ENCODE results near the gene MUSTN1. TPM values are rescaled to one million over a fixed set of nuclear protein-coding genes. Genes with fewer than 3 reads are reported as not detected.
A peak's percentile ranks its signal among the peaks of the same experiment; 100 is the strongest.

The MUSTN1 gene
- polyA plus RNA-seq, 6 donors from 2014 or later, result 0.76 TPM; not detected in 5

DNA sequence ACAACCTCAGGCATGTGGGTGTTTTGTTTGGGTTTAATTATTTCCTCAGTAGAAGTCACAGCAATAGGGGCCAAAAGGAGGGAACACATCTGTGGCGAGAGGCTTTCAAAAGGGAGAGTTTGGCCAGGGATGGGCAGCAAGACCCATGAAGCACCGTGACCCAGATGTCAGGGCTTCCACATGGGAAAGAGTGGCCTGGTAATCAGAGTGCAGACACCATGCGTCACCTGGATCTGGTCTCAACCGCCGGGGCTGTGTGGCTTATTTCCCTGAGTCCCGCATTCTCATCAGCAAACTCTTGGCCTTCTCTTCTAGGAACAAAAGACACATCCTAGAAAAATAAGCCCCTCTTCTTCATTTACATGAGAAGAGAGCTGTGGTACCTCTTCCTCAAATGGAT is 12.4 kb upstream of the MUSTN1 start:
- H3K9me3 Mint-ChIP-seq, result peaks cover 0 to 2% (median 0%) of the 10 kb centered on the region in 7 donors
- ATAC-seq (ENCODE audit: low read depth in 2 of 2) (no peak), DNase-seq (no peak)
- peaks cover 0 to 5% (median 3%) of the 10 kb centered on the region in 3 donors for H3K4me1 Mint-ChIP-seq
- no peak overlapping the region for H3K4me3 Mint-ChIP-seq
- H3K27me3 Mint-ChIP-seq, result no peaks in the 10 kb centered on the region
- peak overlapping the region in 1 of 6 donors; percentile 18 for H3K27ac Mint-ChIP-seq
- H3K36me3 Mint-ChIP-seq, result peaks cover 0 to 6% of the 10 kb centered on the region in 2 donors

- no peaks in the 10 kb centered on the region for H3K27me3 Mint-ChIP-seq
- ATAC-seq (ENCODE audit: low read depth in 2 of 2) (no peak), DNase-seq (no peak)
- H3K27ac Mint-ChIP-seq, result peak overlapping the region in 3 of 6 donors; percentile 50 to 69 (median 65)
- peaks cover 0 to 2% (median 0%) of the 10 kb centered on the region in 7 donors for H3K9me3 Mint-ChIP-seq
- H3K4me1 Mint-ChIP-seq, result peaks cover 0 to 5% (median 3%) of the 10 kb centered on the region in 3 donors
- no peak overlapping the region for H3K4me3 Mint-ChIP-seq
- H3K36me3 Mint-ChIP-seq, result peaks cover 0 to 14% of the 10 kb centered on the region in 2 donors
Observed at GRCh38 chr3:52846432-52846965, 11.7 kb upstream of the MUSTN1 start.

DNA sequence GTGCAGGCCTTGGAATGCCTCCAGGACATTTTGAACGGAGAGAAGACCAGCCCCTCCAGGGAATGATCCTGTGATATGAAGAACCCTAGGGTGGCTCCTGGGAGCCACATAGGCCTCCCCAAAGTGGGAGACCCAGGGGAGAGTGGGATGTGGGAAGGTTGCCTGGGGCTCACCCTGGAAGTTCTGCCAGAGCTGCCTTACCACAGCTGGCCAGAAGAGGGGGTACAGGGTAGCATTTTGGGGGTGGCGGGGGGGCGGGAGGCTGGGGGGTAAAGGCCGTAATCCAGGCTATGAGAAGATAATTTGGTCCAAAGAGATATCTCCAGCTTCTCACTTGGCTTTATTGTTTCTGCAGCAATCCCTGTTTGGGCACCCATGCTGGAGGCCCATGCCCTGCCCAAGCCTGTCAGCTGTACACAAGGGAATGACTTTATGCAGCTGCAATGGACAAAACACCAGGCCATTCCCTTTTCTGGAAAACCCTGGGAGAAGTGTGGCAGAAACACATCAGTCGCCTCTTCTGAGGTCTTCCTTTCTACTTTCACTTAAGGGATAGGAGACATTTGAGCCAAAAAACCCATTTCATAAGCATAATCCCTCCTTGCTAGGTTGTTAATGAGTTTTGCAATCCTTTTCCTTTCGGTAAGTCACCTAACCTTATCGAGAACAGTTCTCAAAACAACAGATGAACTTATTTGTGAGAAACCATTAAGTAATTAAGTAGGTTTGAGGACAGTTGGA is 11.0 kb upstream of the MUSTN1 start:
- peak; percentile 11 for DNase-seq
- ATAC-seq (ENCODE audit: low read depth in 2 of 2), result peak in 1 of 2 donors; percentile 30
- H3K9me3 Mint-ChIP-seq, result peaks cover 0 to 2% (median 0%) of the 10 kb centered on the region in 7 donors
- H3K27me3 Mint-ChIP-seq, result no peaks in the 10 kb centered on the region
- H3K36me3 Mint-ChIP-seq, result peaks cover 0 to 18% of the 10 kb centered on the region in 2 donors
- peaks cover 0 to 5% (median 3%) of the 10 kb centered on the region in 3 donors for H3K4me1 Mint-ChIP-seq
- H3K4me3 Mint-ChIP-seq, result no peak overlapping the region
- peak overlapping the region in 2 of 6 donors; percentile 56 to 65 for H3K27ac Mint-ChIP-seq

DNA sequence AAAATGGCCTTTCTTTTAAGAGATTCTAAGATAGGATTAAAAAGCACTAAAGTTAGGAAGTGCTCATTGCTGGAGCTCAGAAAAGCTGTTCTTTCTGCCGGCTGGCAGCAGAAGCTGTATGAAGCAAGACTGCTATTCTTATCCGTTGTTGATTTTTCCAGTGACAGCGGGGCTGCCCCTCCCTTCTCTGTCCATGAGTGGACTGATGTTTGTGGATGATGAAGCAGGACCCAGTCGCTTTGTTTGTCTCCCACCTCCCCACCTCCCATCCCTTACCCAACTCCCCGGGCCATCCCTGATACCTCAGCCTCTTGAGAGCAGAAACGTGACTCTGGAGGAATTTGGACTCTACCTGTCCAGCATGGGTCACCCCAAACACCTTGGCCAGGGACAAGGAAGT is 10.3 kb upstream of the MUSTN1 start:
- Mint-ChIP-seq H3K27me3 (no peaks in the 10 kb centered on the region), H3K36me3 (peaks cover 0 to 22% of the 10 kb centered on the region in 2 donors), H3K9me3 (peaks cover 0 to 2% (median 0%) of the 10 kb centered on the region in 7 donors), H3K4me3 (no peak overlapping the region), H3K27ac (no peak overlapping the region), H3K4me1 (peaks cover 0 to 5% (median 3%) of the 10 kb centered on the region in 3 donors)
- DNase-seq, result no peak
- ATAC-seq (ENCODE audit: low read depth in 2 of 2), result no peak

- H3K36me3 Mint-ChIP-seq, result peaks cover 0 to 26% of the 10 kb centered on the region in 2 donors
- no peaks in the 10 kb centered on the region for H3K27me3 Mint-ChIP-seq
- H3K27ac Mint-ChIP-seq, result peak overlapping the region in 1 of 6 donors; percentile 90
Observed at GRCh38 chr3:52844290-52844975, 9.6 kb upstream of the MUSTN1 start.

DNA sequence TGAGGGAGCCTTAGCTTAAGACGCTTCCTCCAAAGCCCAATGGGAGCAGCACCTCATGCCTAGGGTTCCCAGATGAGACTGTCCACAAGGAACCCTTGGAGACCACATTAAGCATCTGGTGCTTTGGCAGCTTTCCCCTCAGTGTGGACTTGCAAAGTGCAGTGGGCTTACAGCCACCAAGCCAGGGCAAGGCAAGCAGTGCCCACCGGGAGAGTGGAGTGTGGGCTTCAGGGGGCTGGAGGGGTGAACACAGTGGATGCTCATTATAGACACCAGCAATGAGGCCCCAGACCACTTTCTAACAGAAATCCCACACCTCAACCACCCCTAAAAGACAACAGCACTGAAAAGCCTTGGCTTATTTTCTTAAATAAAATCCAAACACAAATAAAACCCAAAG is 9.1 kb upstream of the MUSTN1 start:
- H3K27ac Mint-ChIP-seq, result no peak overlapping the region
- no peak for ATAC-seq (ENCODE audit: low read depth in 2 of 2)
- no peak overlapping the region for H3K4me3 Mint-ChIP-seq
- DNase-seq, result no peak
- H3K9me3 Mint-ChIP-seq, result peaks cover 0 to 2% (median 0%) of the 10 kb centered on the region in 7 donors
- no peaks in the 10 kb centered on the region for H3K27me3 Mint-ChIP-seq
- peaks cover 0 to 7% (median 3%) of the 10 kb centered on the region in 3 donors for H3K4me1 Mint-ChIP-seq
- H3K36me3 Mint-ChIP-seq, result peaks cover 0 to 26% of the 10 kb centered on the region in 2 donors

More at GRCh38 chr3:52844290-52844975, 9.6 kb upstream of the MUSTN1 start:
- DNase-seq (no peak), ATAC-seq (ENCODE audit: low read depth in 2 of 2) (no peak)
- Mint-ChIP-seq H3K4me3 (peak overlapping the region in 2 of 8 donors; percentile 29 to 30), H3K4me1 (peaks cover 0 to 5% (median 3%) of the 10 kb centered on the region in 3 donors), H3K9me3 (peaks cover 0 to 2% (median 0%) of the 10 kb centered on the region in 7 donors)

DNA sequence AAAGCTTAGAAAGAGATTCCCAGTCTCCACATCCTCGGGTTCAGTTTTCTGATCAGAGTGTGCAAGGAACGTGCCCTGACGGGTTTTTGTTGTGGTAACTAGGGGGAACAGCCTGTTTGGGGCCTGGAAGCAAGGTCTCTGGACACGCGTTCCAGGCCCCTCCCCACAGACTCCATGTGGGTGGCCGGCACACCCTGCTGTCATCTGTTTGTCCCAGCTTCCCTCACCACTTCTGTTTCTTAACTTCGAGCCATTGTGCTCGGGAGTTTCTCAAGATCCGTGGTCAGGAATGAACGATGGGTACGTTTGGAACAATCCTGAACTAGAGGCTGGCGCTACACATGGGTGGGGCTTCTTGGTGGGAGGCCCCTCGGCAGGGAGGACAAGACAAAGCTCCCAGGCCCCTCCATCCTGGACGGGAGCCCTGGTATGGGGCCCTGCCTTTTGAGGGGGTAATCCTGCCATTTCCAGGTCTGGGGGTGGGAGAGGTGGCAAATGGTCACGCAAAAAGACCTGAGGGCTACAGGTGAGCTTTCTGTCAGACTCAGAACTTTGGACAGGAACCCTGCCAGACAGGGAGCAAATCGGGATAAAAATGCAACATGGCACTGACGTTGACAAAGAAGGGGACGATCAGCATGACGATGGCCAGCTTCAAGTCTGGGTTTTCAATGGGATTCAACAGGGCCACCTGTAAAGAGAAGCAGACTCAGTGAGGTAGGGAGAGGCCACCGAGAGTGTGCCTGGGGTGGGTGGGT is 8.5 kb upstream of the MUSTN1 start:
- Mint-ChIP-seq H3K27ac (peak overlapping the region in 1 of 6 donors; percentile 64), H3K9me3 (peaks cover 0 to 2% (median 0%) of the 10 kb centered on the region in 7 donors), H3K4me3 (peak overlapping the region in 1 of 8 donors; percentile 29), H3K4me1 (peaks cover 0 to 10% (median 3%) of the 10 kb centered on the region in 3 donors), H3K27me3 (no peaks in the 10 kb centered on the region), H3K36me3 (peaks cover 0 to 26% of the 10 kb centered on the region in 2 donors)
- no peak for ATAC-seq (ENCODE audit: low read depth in 2 of 2)
- no peak for DNase-seq

DNA sequence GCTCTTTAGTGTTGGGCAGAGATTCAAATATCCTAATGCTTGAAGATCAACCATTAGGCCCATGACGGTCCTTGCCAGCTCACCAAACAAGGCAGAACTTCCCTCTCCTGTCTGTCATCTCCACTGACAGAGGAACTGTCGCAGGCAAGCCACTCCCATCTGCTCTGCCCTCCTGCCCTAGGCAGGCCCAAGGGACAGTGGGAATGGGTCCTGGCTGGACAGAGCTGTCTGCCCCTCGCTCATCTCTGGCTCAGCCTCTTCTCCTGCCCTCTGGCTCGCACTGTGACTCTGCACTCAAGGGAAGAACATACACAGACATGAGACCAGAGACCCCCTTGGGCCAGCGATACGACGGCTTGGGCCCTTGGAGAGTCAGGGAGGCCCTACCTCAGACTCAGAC is 7.6 kb upstream of the MUSTN1 start:
- peaks cover 3 to 26% of the 10 kb centered on the region in 2 donors for H3K36me3 Mint-ChIP-seq
- peak overlapping the region in 1 of 6 donors; percentile 53 for H3K27ac Mint-ChIP-seq
- H3K4me3 Mint-ChIP-seq, result no peak overlapping the region
- ATAC-seq (ENCODE audit: low read depth in 2 of 2), result no peak
- H3K9me3 Mint-ChIP-seq, result peaks cover 0 to 2% (median 0%) of the 10 kb centered on the region in 7 donors
- H3K4me1 Mint-ChIP-seq, result peaks cover 0 to 10% (median 3%) of the 10 kb centered on the region in 3 donors
- no peak for DNase-seq
- no peaks in the 10 kb centered on the region for H3K27me3 Mint-ChIP-seq

DNA sequence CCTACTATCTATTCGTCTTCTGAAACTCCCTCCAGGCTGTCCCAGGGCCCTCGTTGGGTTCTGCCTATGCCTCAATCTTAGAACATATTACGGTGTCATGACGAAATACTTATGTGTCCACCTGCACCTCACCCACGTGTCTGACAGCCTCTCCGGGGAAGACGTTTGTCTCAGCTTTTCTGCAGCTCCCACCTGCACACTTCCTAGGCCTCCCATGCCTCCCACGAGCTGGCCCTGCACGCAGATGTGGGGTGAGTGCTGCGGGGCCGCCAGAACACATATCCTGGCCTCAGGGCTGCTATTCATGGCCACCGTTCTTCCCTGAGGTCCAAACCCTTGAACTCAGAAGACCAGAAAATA is 7.1 kb upstream of the MUSTN1 start:
- no peak overlapping the region for H3K27ac Mint-ChIP-seq
- ATAC-seq (ENCODE audit: low read depth in 2 of 2) (no peak), DNase-seq (no peak)
- H3K9me3 Mint-ChIP-seq, result peaks cover 0 to 2% (median 0%) of the 10 kb centered on the region in 7 donors
- peaks cover 0 to 10% (median 3%) of the 10 kb centered on the region in 3 donors for H3K4me1 Mint-ChIP-seq
- H3K36me3 Mint-ChIP-seq, result peaks cover 4 to 26% of the 10 kb centered on the region in 2 donors
- no peaks in the 10 kb centered on the region for H3K27me3 Mint-ChIP-seq
- no peak overlapping the region for H3K4me3 Mint-ChIP-seq

GRCh38 chr3:52841211-52841980 is 6.6 kb upstream of the MUSTN1 start:
- DNase-seq (no peak), ATAC-seq (ENCODE audit: low read depth in 2 of 2) (no peak)
- H3K4me3 Mint-ChIP-seq, result no peak overlapping the region
- no peaks in the 10 kb centered on the region for H3K27me3 Mint-ChIP-seq
- H3K36me3 Mint-ChIP-seq, result peaks cover 4 to 26% of the 10 kb centered on the region in 2 donors
- H3K27ac Mint-ChIP-seq, result peak overlapping the region in 2 of 6 donors; percentile 47 to 66
- H3K9me3 Mint-ChIP-seq, result peaks cover 0 to 2% (median 0%) of the 10 kb centered on the region in 7 donors
- H3K4me1 Mint-ChIP-seq, result peaks cover 0 to 7% (median under 1%) of the 10 kb centered on the region in 3 donors

DNA sequence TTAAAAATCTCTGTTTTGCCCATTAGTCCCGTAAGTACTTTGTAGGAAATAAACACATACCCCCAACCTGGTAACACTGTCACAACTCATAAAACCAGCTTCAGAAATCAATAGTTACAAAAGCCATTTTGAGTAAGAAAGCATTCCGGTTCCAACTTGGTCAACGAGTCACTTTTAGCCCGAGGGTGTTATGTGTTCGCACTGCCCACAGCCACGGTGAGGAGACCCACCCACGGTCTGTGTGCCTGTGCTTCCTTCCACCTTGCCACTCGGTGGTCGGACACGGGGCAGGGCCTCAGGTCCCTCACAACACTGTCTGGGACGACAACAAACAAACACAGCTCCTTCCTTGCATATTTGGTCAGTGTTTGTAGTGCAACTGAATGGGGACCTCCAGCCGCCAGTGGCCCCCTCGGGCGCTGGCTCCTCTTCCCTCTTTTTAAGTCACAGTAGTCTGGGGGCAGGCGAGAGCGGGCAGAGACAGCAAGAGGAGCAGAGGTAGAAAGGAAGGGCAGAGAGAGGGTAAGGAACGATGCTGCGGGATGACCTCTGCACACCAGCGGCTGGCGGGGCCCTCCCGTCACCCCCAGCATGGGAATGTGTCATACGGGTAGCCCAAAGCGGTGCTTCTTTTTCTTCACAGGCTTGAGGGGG is 5.2 kb upstream of the MUSTN1 start:
- Mint-ChIP-seq H3K9me3 (peaks cover 0 to 2% (median 0%) of the 10 kb centered on the region in 7 donors), H3K4me3 (peak overlapping the region in 1 of 8 donors; percentile 69), H3K36me3 (peaks cover 4 to 26% of the 10 kb centered on the region in 2 donors), H3K4me1 (peaks cover 0 to 5% (median 0%) of the 10 kb centered on the region in 3 donors), H3K27ac (peak overlapping the region in 2 of 6 donors; percentile 10 to 86), H3K27me3 (no peaks in the 10 kb centered on the region)
- no peak for DNase-seq
- no peak for ATAC-seq (ENCODE audit: low read depth in 2 of 2)

DNA sequence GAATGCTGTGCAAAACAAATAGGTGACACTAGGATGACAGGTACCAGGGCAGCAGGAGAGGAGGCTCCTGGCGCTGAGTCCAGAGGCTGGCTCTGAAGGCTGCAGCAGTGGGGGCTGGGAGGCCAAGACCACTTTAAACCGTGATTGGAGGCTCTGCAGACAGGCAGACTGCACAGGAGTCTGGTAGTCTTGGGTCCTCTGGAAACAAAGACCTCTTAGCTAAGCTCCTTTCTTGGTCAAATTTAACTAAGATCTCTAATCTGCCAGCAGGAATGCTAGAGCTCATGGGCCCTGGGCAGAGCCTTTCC is 4.4 kb upstream of the MUSTN1 start:
- Mint-ChIP-seq H3K9me3 (no peaks in the 10 kb centered on the region), H3K4me3 (no peak overlapping the region), H3K27me3 (no peaks in the 10 kb centered on the region), H3K4me1 (peaks cover 0 to 5% (median 0%) of the 10 kb centered on the region in 3 donors), H3K36me3 (peaks cover 4 to 26% of the 10 kb centered on the region in 2 donors), H3K27ac (no peak overlapping the region)
- DNase-seq (no peak), ATAC-seq (ENCODE audit: low read depth in 2 of 2) (no peak)

All from naive B cell (primary cell).